GM12878 (cell line): ENCODE results near the gene OSBPL10. TPM values are rescaled to one million over a fixed set of nuclear protein-coding genes. Genes with fewer than 3 reads are reported as not detected.

Experiments used
- ATAC-seq: fragments of 200-7000 bp; cut with Tn5 transposase; 3 replicates; pipeline ENCODE4 v1.9.1; 2020; ENCODE audit warnings: mild to moderate bottlenecking, moderate library complexity
- BruUV-seq: library from RNA; stranded (reverse); fragments of 400-500 nt; replicated peaks from 2 replicates; lab custom pipeline; 2021; lab: Mats Ljungman, UMichigan
- CTCF ChIA-PET: fragments of 300-600 bp; sonication (Branson Sonifier 250); formaldehyde crosslinking; extraction: SDS; loops from one replicate; lab custom pipeline; 2021; ENCODE audit warnings: inconsistent platforms; lab: Yijun Ruan, JAX
- POLR2A ChIA-PET: fragments of 350-600 bp; formaldehyde crosslinking; extraction: SDS; loops from one replicate; lab custom pipeline; 2021; ENCODE audit warnings: inconsistent platforms; lab: Charles Lee
- RAD21 ChIA-PET: fragments of 300-600 bp; sonication (Branson Sonifier 250); formaldehyde crosslinking; loops from one replicate; lab custom pipeline; 2023; ENCODE audit warnings: antibody characterized with exemption; ENCODE audit not compliant: unreplicated experiment; lab: Charles Lee
- SMC1A ChIA-PET: fragments of 300-600 bp; sonication (Branson Sonifier 250); formaldehyde crosslinking; loops from one replicate; lab custom pipeline; 2023; ENCODE audit not compliant: unreplicated experiment, uncharacterized antibody; lab: Charles Lee
- DNase-seq: peaks from one replicate; pipeline ENCODE4 v3.0.0-alpha.2; 2011; ENCODE audit warnings: low read depth, low spot score
- FAIRE-seq: peaks from 3 replicates; lab custom pipeline; 2011; peaks lifted over from hg19 to GRCh38; lab: Jason Lieb, UNC
- H2AFZ ChIP-seq: 2 replicates; pipeline ENCODE4 v1.6.0; 2011; ENCODE audit warnings: low read depth, low read length, control low read depth; ENCODE audit not compliant: control insufficient read depth
- H3K27ac ChIP-seq: 2 replicates; pipeline ENCODE4 v1.5.1; 2011; ENCODE audit warnings: control low read depth; ENCODE audit not compliant: control insufficient read depth, insufficient read depth
- H3K27me3 ChIP-seq, 2 experiments: replicated peaks in 1 of 2; 2 replicates each; pipeline versions ENCODE4 v1.6.0 to v1.6.1; 2011; ENCODE audit warnings: low read length in 1 of 2; ENCODE audit not compliant: control insufficient read depth in 2 of 2, insufficient read depth in 2 of 2
- H3K36me3 ChIP-seq, 2 experiments: 2 replicates each; pipeline ENCODE4 v1.5.1; 2011; ENCODE audit warnings: low read length in 1 of 2; ENCODE audit not compliant: control insufficient read depth in 2 of 2, insufficient read depth in 2 of 2
- H3K4me1 ChIP-seq: 2 replicates; pipeline ENCODE4 v1.6.1; 2011; ENCODE audit warnings: mild to moderate bottlenecking, low read length, moderate library complexity, mixed read lengths; ENCODE audit not compliant: control insufficient read depth, insufficient read depth
- H3K4me2 ChIP-seq: 2 replicates; pipeline ENCODE4 v1.6.0; 2011; ENCODE audit warnings: control low read depth; ENCODE audit not compliant: control insufficient read depth, insufficient read depth
- H3K4me3 ChIP-seq: fragments of 200-600 bp; sonication (generic); 2 replicates; pipeline ENCODE4 v1.5.1; 2016
- H3K79me2 ChIP-seq: 2 replicates; pipeline ENCODE4 v1.6.0; 2011; ENCODE audit warnings: low read length; ENCODE audit not compliant: control insufficient read depth, insufficient read depth
- H3K9ac ChIP-seq: 2 replicates; pipeline ENCODE4 v1.8.0; 2011; ENCODE audit warnings: low read length, control low read depth, mixed read lengths; ENCODE audit not compliant: control insufficient read depth, insufficient read depth
- H3K9me3 ChIP-seq: replicated peaks from 3 replicates; pipeline ENCODE4 v1.5.1; 2011; ENCODE audit warnings: mild to moderate bottlenecking, low read length; ENCODE audit not compliant: control insufficient read depth, insufficient read depth
- H4K20me1 ChIP-seq: 2 replicates; pipeline ENCODE4 v1.6.0; 2011; ENCODE audit not compliant: control insufficient read depth, insufficient read depth
- CTCF ChIP-seq, 3 experiments: IDR thresholded peaks in 2 of 3; conservative IDR thresholded peaks in 1 of 3; 2 replicates each; pipeline ENCODE4 v1.5.1; 2011; ENCODE audit warnings: low read depth in 3 of 3, low read length in 3 of 3, mild to moderate bottlenecking in 3 of 3, control low read depth in 2 of 3, moderate library complexity in 2 of 3, inconsistent platforms in 1 of 3, mixed read lengths in 1 of 3; ENCODE audit not compliant: control insufficient read depth in 2 of 3, insufficient read depth in 1 of 3; ENCODE audit errors: extremely low read depth in 1 of 3
- FOS ChIP-seq: IDR thresholded peaks from 3 replicates; pipeline ENCODE4 v1.6.1; 2011; ENCODE audit warnings: borderline replicate concordance; ENCODE audit not compliant: insufficient read length; ENCODE audit errors: extremely low read depth
- MEF2B ChIP-seq: fragments of 450-650 bp; IDR thresholded peaks from 2 replicates; pipeline ENCODE4 v1.6.1; 2018; ENCODE audit warnings: mild to moderate bottlenecking, moderate library complexity; ENCODE audit not compliant: partially characterized antibody, poor library complexity, severe bottlenecking
- RAD21 ChIP-seq: IDR thresholded peaks from 2 replicates; pipeline ENCODE4 v1.6.1; 2011; ENCODE audit warnings: mild to moderate bottlenecking, low read depth, low read length, moderate library complexity; ENCODE audit not compliant: insufficient read depth
- SMC3 ChIP-seq: IDR thresholded peaks from 2 replicates; pipeline ENCODE4 v1.6.1; 2011; ENCODE audit warnings: low read length, improper control_type of control experiment, borderline replicate concordance
- SREBF1 ChIP-seq: IDR thresholded peaks from 2 replicates; pipeline ENCODE4 v1.6.1; 2012; ENCODE audit warnings: mild to moderate bottlenecking, low read length
- WGBS: methylation state at CpG from one replicate; pipeline ENCODE4 v1.1.6; 2016; ENCODE audit warnings: low lambda C conversion rate; ENCODE audit not compliant: insufficient replicate concordance, insufficient coverage; ENCODE audit errors: missing lambda C conversion rate; 5-methylcytosine and 5-hydroxymethylcytosine counted together
- in situ Hi-C: fragments of 300-500 bp; cut with MboI; formaldehyde crosslinking; loops from 9 replicates; pipeline ENCODE4 v1.14.3; 2018; ENCODE audit warnings: mixed read lengths
- intact Hi-C: fragments of 100-400 bp; cut with micrococcal nuclease; formaldehyde crosslinking; loops from one replicate; pipeline ENCODE4 v1.14.2; 2022; ENCODE audit not compliant: unreplicated experiment
- polyA plus RNA-seq, 11 experiments: library from polyadenylated mRNA; depleted of rRNA in 4 of 11; unstranded in 6 of 11; stranded (reverse) in 5 of 11; fragments of >200 nt; fragmentation: Nextera tagmentation in 4 of 11; fragmentation: Illumina TruSeq in 1 of 11; extraction: Ambion mirVana in 4 of 11; extraction: Trizol in 1 of 11; gene quantifications; 1 replicate in 1 of 11; 2 replicates in 10 of 11; pipeline versions ENCODE4 v1.2.1 to v1.2.3, GENCODE V29; 2011 to 2016; ENCODE audit warnings: inconsistent platforms in 2 of 11, missing spikeins in 2 of 11, low read depth in 1 of 11
- total RNA-seq, 4 experiments: library from RNA; depleted of rRNA in 3 of 4; stranded (reverse); fragments of >200 nt in 3 of 4; fragmentation: Illumina TruSeq in 1 of 4; extraction: Trizol in 1 of 4; gene quantifications; 2 replicates each; pipeline versions ENCODE4 v1.2.1 to v1.2.3, GENCODE V29; 2013 to 2021

Gene OSBPL10
- total and polyA plus RNA-seq, 10 of the 15 experiments (the other 5 are each of a cell fraction or from before 2014, with no cell fraction given), result 0.03 to 0.25 (median 0.09) TPM; not detected in 5

DNA sequence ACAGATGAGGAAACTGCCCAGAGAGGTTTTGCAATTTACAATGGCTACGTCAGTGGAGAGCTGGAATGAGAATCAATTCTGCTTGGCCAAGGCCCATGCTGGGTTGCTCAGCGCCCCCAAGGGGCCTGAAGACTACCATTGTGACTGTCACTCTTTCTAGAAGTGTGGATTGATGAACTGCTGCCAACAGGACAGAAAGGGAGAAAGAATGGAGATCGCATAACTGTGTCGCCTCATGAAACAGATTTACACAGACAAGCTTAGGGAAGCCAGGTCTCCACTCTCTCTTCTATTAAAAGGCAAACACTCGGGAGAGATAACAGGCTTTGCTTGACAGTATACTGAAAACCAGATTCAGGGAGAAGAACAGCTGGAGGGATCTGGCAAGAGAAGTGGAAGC lies 288.3 kb downstream of the OSBPL10 start:
- BruUV-seq, result no TSS peak
- Histone ChIP-seq H3K9me3 (no peaks in the 10 kb centered on the region; the same call in 2 of the 3 replicates), H3K36me3 (no peaks in the 10 kb centered on the region), H3K27ac (no peak overlapping the region), H3K4me1 (no peaks in the 10 kb centered on the region), H3K27me3 (no peaks in the 10 kb centered on the region), H2AFZ (no peak overlapping the region), H4K20me1 (no peaks in the 10 kb centered on the region), H3K9ac (no peak overlapping the region), H3K4me2 (no peak overlapping the region), H3K79me2 (no peaks in the 10 kb centered on the region), H3K4me3 (no peak overlapping the region)
- ChIA-PET CTCF (interaction anchor here (0.8 to 1.8 kb wide), 12 partner anchors 20 to 923 kb away, joined by 3 to 6 read pairs (median 4); no protein-coding TSS in a partner anchor), RAD21 (interaction anchor here (0.6 to 1.1 kb wide), 4 partner anchors 161 to 923 kb away, joined by 3 to 4 read pairs (median 3); no protein-coding TSS in a partner anchor), POLR2A (no interaction called here), SMC1A (interaction anchor here (0.6 to 1.5 kb wide), 5 partner anchors 11 to 505 kb away, joined by 3 to 4 read pairs (median 3); no protein-coding TSS in a partner anchor)
- no peak for DNase-seq
- intact Hi-C loops, result no loop called here
- ATAC-seq, result peak; percentile 76
- in situ Hi-C loops, result no loop called here
- no peak for FAIRE-seq
- peak in 2 of 3 experiments; percentile 30 to 36; a peak in 2 of 6 replicates for TF ChIP-seq CTCF (IDR thresholded peaks at IDR 0.05 in 2 of 3, conservative IDR thresholded peaks at IDR 0.05 in 1 of 3; ENCODE audit: control insufficient read depth in 2 of 3, extremely low read depth in 1 of 3, insufficient read depth in 1 of 3, low read depth in 3 of 3, low read length in 3 of 3)
- TF ChIP-seq MEF2B, result no peak
- peak; percentile 14; the same call in 1 of the 2 replicates for TF ChIP-seq SMC3
- peak; percentile 54 for TF ChIP-seq RAD21
- TF ChIP-seq SREBF1, result no peak
- no peak for TF ChIP-seq FOS
- 43% methylated on average over 5 of the region's 5 CpGs for WGBS
